Measurements from ENCODE around the gene STXBP6.
"Not testable (repeated sequence)": the region's sequence is repeated elsewhere in the genome, so short reads cannot be mapped to it uniquely, and the experiment has no call there.

STXBP6 gene

GRCh38 chr14:24986206-24986893 is 63.6 kb downstream of the STXBP6 start:
- DNase-seq (ENCODE audit: low read depth), result no peak

DNA sequence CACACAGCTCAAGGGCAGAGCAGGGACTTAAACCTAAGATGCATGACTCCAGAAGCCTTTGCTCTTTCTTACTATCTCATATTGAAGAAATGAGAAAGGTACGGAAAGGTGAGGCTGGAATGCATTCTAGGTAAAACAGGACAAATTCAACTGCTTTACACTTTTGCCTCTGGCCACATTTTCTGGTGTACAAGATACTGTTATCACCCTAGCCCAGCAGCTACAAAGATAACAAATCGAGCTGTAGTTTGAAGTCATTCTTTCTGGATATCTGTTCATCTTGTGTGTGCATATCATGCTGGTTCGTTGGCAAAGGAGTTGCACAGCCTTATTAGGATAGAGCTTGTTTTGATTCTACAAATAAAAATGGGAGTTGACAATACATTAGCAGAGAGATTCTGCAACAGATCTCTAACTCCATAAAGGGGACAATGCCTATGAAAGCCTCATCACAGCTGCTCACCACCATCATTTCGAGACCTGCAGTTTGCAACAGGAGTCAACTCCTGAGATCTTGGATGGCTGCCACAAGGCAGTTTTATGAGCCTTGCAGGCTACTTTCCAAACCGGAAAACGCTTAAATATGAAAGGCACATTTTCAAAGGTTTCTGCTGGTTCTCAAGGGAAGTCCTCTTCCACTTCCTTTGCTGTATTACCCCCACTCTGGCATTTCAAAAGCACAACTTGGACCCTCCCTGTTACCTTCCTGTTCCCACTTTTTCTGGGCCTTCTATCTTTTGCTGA is 64.9 kb downstream of the STXBP6 start:
- DNase-seq (ENCODE audit: low read depth), result no peak

- no peak for DNase-seq (ENCODE audit: low read depth)
Observed at GRCh38 chr14:24982472-24983155, 67.3 kb downstream of the STXBP6 start.

GRCh38 chr14:24979725-24980239 is 70.2 kb downstream of the STXBP6 start:
- no peak for DNase-seq (ENCODE audit: low read depth)

DNA sequence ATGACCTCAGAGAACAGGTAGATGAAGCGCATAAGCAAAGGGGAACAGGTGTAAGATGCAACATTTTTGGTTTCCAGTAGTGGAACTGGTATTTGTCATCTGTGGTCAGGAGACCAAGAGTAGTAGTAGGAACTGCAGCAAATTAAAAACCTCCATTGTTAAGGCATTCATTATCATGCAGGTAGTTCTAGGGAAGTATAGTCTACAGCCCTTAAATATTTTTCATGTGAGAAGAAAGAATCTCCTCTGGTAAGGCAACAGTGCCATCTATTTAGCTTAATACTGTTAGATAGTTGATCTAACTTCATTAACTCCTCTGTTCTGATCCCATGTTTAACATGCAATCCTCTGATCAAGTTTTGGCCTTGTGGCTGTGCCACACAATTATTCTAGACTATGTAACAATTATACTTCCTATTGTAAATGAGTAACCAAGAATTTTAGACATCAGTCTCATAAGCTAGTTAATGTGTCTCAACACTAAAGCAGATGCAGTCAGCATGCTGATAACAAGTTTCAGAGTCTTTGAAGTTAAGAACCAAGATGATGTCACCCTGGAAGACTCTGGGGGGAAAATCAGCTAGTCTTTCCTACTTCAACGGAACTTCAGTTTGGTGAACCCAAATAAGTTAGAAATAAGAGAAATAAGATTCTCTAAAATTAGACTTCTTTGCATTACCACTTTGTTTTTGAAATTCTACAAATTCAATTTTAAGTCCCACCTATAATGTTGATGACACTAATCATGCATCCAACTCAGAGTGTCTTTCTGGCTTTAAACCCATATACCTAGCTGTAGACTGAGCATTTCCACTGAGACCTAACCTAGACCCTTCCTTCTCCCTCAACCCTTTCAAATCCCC is 70.9 kb downstream of the STXBP6 start:
- DNase-seq (ENCODE audit: low read depth), result no peak

- DNase-seq (ENCODE audit: low read depth), result no peak
Observed at GRCh38 chr14:24976602-24977001, 73.3 kb downstream of the STXBP6 start.

DNA sequence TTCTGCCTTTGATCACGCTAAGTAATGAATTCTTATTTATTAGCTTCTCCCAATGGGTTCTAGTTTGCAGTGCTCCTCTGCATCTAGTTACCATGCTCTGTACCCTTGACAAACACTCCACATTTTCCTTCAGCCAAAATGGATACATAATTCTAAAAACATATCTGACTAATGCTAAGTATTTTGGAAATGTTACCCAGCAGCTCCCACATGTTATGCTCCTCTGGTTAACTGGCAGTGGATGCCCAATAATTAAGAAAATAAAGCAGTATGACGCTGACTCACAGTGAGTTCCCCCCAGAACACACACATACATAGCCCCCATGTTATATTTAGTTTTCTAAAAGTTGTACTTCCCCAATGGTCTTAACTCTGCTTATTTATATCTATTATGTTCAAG is 74.6 kb downstream of the STXBP6 start:
- no peak for DNase-seq (ENCODE audit: low read depth)

DNA sequence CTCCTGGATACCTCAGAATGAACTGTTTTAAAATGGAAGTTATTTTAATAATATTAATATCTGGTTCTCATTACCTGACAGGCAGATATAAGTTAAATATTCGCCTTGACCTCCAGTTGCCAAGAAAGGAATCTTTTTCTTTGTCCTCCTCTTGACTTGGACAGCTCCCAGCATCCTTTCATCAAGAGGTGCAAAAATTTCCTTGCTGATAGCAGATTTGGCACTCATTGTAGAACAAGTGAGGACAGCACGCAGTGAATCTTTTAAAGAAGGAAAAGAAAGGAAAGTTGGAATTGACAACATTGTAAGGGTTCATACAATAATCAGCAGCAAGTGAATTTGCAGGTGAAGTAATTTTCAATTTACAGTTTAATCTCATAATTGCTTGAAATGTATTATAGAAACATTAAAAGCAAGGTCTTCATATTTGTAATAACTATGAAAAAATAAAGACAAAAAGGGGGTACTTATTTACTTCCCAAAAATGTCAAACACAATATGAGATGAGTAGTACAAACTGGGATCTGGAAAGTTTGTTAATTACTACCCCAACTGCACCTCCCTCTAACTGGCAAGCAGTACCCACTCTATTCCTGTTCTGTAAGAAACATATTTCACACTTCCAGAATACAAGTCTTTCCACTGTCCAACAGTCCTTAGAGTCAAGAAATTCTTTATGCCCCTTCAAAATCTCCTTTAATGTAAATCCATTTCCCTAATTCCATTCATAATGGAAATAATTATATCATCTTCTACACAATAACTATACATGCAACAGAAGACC is 75.2 kb downstream of the STXBP6 start:
- no peak for DNase-seq (ENCODE audit: low read depth)

- no peak for DNase-seq (ENCODE audit: low read depth)
Observed at GRCh38 chr14:24972844-24973243, 77.1 kb downstream of the STXBP6 start.

- DNase-seq (ENCODE audit: low read depth), result no peak
Observed at GRCh38 chr14:24971255-24971654, 78.7 kb downstream of the STXBP6 start.

GRCh38 chr14:24966579-24966964 is 83.4 kb downstream of the STXBP6 start:
- DNase-seq (ENCODE audit: low read depth), result no peak

DNA sequence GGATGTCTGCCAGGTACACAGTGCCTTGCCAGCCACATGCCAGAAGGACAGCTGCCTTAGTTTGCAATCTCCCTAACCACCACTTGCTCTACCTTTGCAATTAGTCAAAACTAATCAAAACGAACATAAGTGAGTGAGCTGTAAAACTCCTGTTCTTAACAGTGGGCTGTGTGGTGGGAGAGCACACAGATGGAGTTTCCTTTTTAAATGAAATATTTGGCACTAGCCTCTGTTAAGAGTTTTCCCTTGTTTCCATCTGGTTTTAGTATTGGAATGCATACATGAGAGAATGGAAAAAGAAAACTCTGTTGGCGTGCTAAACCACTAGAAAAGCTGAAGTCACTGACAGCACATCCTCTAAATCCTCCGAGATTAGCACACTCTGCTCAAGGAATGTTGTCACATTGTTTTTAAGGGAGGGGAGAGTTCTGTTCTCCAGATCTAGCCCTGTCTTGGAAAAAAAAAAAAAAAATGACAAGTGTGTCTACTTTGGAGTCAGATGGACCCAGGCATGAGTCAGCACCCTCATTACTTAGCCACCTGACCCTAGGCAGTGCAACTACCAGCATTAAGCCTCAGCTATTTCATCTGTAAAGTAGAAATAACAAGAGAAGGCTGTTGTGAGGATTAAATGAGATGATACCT is 83.9 kb downstream of the STXBP6 start:
- DNase-seq (ENCODE audit: low read depth), result no peak

DNA sequence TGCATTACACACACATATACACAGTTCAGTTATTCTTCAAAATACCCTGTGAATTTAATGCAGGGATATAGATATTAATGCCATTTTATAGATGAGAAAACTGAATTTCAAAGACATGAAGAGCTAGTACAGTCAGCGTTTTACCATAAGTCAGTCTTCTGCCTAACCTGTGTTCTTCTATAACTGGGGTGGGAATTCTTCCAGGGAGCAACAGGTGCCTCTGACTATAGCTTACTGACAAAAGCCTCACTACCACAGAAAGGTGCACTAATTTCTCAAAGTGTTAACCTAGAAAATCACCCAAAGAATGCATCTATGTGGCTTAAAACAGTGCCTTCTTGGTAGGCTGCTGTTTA is 84.4 kb downstream of the STXBP6 start:
- DNase-seq (ENCODE audit: low read depth), result no peak

DNA sequence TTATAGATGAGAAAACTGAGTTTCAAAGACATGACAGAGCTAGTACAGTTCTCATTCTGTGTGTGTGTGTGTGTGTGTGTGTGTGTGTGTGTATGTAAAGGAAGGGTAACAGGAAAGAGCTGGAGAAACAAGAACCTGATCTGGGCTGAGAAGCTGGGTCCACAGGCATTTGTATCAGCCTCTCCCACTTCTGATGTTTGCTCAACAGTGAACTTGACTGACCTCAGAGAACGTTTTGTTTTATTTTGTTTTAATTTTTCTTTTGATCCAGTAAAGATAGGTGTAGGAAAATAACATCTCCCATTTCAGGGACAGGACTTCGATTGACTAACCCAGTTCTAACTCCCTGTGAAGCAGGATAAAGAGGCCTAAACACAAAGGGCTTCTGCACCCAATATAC is 85.4 kb downstream of the STXBP6 start:
- no peak for DNase-seq (ENCODE audit: low read depth)

DNA sequence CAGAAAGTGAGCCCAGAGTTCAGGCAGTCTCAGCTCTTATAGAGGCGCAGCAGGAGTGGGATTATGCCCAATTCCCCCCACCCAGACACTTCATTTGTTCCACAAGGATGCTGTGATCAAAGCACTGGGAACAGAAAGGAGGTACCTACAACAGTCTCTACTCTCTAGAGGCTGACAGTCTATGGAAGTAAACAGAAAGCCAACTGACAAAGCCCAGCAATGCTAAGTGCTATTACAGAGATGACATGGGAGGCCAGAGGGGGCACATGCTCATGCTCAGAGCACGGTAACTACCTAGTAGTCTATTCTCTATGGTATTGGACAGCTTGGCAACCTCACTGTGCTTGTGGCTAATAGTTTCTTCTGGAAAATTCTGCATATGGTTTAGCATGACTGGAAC is 85.9 kb downstream of the STXBP6 start:
- no peak for DNase-seq (ENCODE audit: low read depth)

DNA sequence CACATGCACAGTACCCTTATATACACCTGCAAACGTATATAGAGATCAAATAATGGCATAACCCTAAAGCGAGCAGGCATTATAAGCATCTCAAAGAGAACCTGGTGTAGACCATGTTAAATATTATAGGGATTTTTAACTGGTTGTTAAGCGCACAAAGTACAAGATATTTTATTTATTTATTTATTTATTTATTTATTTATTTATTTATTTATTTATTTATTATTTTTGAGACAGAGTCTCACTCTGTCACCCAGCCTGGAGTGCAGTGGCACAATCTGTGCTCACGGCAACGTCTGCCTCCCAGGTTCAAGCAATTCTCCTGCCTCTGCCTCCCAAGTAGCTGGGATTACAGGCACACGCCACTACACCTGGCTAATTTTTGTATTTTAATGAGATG is 87.8 kb downstream of the STXBP6 start:
- not testable (repeated sequence) for DNase-seq (ENCODE audit: low read depth)

DNA sequence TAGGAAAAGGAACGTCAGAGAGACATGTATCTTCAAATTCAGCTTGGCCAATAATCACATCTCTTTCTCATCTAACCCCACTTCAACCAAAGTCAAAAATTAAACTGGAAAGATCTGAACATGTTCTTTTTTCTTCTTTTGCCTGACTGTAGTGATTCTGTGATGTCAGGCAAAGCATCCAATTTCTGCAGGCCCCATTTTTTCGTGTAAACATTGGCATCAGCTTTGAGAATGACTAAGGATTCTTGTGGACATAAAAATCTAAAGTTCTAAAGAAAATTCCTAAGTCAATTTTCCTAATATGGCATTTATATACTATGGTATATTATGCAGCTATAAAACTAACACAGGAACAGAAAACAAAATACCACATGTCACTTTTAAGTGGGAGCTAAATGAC is 89.1 kb downstream of the STXBP6 start:
- DNase-seq (ENCODE audit: low read depth), result no peak

GRCh38 chr14:24959791-24960331 is 90.1 kb downstream of the STXBP6 start:
- DNase-seq (ENCODE audit: low read depth), result no peak

DNA sequence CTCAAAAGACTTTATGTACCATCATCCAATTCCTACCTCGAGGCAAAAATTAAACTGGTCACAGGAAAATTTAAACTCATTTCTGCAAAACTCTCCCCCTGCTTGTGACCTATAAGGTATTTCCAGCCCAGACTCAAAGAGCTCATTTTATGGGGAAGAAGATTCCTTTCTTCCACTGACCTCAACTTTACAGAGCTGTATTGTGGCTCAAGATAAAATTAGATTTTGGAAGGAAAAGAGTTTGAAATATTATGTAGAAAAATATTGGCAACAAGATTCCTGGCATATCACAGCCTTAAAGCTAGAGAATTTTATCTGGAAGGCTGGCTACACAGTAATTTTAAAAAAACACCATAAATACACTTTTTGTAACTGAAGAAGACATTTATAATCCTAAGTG is 91.7 kb downstream of the STXBP6 start:
- DNase-seq (ENCODE audit: low read depth), result no peak

DNA sequence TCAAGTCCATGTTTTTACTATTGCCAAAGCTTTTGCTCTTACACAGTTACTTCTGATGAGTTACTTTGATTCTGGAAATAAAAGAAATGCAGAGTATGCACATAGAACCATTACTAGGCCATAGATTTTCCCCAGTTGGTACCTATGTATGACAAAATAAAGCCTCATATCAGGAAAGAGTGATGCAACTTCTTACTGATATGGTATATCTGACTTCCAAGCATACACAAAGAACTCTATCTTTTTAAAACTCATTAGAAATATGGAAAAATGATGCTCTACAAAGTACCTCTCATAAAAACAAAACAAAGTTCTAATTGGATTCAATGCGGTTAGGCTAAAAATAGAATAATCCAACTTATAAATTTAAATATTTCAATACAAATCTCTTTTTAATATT is 92.1 kb downstream of the STXBP6 start:
- no peak for DNase-seq (ENCODE audit: low read depth)

GRCh38 chr14:24956104-24956503 is 93.8 kb downstream of the STXBP6 start:
- no peak for DNase-seq (ENCODE audit: low read depth)
